Endodermal cell (in vitro differentiated cells): ENCODE data around the gene TCF12. TPM values are rescaled to one million over a fixed set of nuclear protein-coding genes. Genes with fewer than 3 reads are reported as not detected.

ENCODE experiments used
- DNase-seq: peaks from one replicate; pipeline ENCODE4 v3.0.0-alpha.2; 2017
- H3K27ac ChIP-seq: 2 replicates; pipeline ENCODE4 v1.5.1; 2013; ENCODE audit warnings: mild to moderate bottlenecking, low read depth, low read length, moderate library complexity
- H3K27me3 ChIP-seq: 2 replicates; pipeline ENCODE4 v1.6.1; 2013; ENCODE audit warnings: mild to moderate bottlenecking, low read length, moderate library complexity; ENCODE audit not compliant: insufficient read depth, control insufficient read depth, poor library complexity, severe bottlenecking
- H3K36me3 ChIP-seq: 2 replicates; pipeline ENCODE4 v1.7.0; 2013; ENCODE audit warnings: mild to moderate bottlenecking, low read length, moderate library complexity; ENCODE audit not compliant: control insufficient read depth, insufficient read depth
- H3K4me1 ChIP-seq: one replicate; pipeline ENCODE4 v1.7.0; 2013; ENCODE audit warnings: low read length; ENCODE audit not compliant: control insufficient read depth, insufficient read depth
- H3K4me3 ChIP-seq: 2 replicates; pipeline ENCODE4 v1.5.1; 2013; ENCODE audit warnings: mild to moderate bottlenecking, low read length, moderate library complexity
- H3K9ac ChIP-seq: 2 replicates; pipeline ENCODE4 v1.6.1; 2013; ENCODE audit warnings: mild to moderate bottlenecking, low read length, moderate library complexity; ENCODE audit not compliant: poor library complexity, severe bottlenecking; ENCODE audit errors: extremely low read depth
- H3K9me3 ChIP-seq: 2 replicates; pipeline ENCODE4 v1.6.1; 2013; ENCODE audit warnings: mild to moderate bottlenecking, low read length, moderate library complexity; ENCODE audit not compliant: control insufficient read depth
- H3K27ac Mint-ChIP-seq: 2 replicates; pipeline ENCODE4 v1.8.0; 2020; ENCODE audit warnings: mixed read lengths
- H3K27me3 Mint-ChIP-seq: 2 replicates; pipeline ENCODE4 v1.8.0; 2021; ENCODE audit warnings: mild to moderate bottlenecking, mixed read lengths; ENCODE audit not compliant: insufficient read depth
- H3K36me3 Mint-ChIP-seq: 2 replicates; pipeline ENCODE4 v1.8.0; 2020; ENCODE audit warnings: low read depth, mixed read lengths
- H3K4me1 Mint-ChIP-seq: 2 replicates; pipeline ENCODE4 v1.8.0; 2020; ENCODE audit warnings: mixed read lengths
- H3K4me3 Mint-ChIP-seq: 2 replicates; pipeline ENCODE4 v1.8.0; 2020; ENCODE audit warnings: mild to moderate bottlenecking, moderate library complexity, mixed read lengths
- H3K9me3 Mint-ChIP-seq: 2 replicates; pipeline ENCODE4 v1.8.0; 2020; ENCODE audit warnings: mild to moderate bottlenecking, mixed read lengths
- WGBS, 2 experiments: methylation state at CpG; one replicate each; pipeline versions ENCODE4 v1.1.5 to v1.1.7; 2013; ENCODE audit warnings: missing lambda C conversion rate in 2 of 2, mixed read lengths in 1 of 2; ENCODE audit not compliant: insufficient coverage in 1 of 2, insufficient read length in 1 of 2; 5-methylcytosine and 5-hydroxymethylcytosine counted together
- total RNA-seq, 2 donors: library from RNA; stranded (reverse); fragmentation: NEBNext Ultra II Directional in 1 of 2; extraction: Animal tissue kit (Norgen Biotek cat#: 25700) in 1 of 2; gene quantifications; 2 replicates in 1 of 2; 3 replicates in 1 of 2; pipeline ENCODE4 v1.2.1, GENCODE V29; 2021
- TF ChIP-seq, protein P1 (sequence below): fragments of 200-600 bp; sonication (generic); conservative IDR thresholded peaks from 2 replicates; pipeline ENCODE4 v1.5.0; 2021; ENCODE audit warnings: antibody characterized with exemption, mild to moderate bottlenecking

TCF12 gene
- total RNA-seq, 2 donors from 2014 or later, result 103 to 121 TPM

DNA sequence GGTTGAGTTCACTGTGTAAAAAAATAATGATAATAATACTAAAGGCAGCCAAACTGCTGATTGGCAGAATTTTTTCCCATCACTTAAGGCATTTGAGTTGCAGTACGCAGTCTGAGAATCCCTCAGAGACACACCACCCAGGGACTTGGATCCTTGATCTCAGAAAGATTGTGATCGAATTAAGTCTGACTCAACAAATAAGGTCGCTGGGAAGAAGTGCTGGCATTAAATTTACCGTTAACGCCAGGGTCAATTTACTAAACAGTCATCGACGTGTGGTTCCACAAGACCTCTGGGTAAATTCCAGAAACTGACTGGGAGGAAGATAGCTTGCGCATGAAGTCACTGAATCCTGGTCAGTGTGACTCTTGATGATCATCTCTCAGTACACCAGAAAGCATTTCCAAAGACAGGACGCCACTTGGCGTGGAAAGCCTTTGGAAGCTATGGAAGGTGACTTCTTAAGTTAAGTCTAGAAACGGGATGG, 409.6 kb downstream of the TCF12 start:
- H3K27me3 Mint-ChIP-seq, result no peaks in the 10 kb centered on the region
- H3K27ac ChIP-seq, result no peak overlapping the region
- no peak overlapping the region for H3K27ac Mint-ChIP-seq
- no peaks in the 10 kb centered on the region for H3K9me3 Mint-ChIP-seq
- H3K4me3 Mint-ChIP-seq, result no peak overlapping the region
- H3K36me3 ChIP-seq, result no peaks in the 10 kb centered on the region
- TF ChIP-seq, protein P1, sequence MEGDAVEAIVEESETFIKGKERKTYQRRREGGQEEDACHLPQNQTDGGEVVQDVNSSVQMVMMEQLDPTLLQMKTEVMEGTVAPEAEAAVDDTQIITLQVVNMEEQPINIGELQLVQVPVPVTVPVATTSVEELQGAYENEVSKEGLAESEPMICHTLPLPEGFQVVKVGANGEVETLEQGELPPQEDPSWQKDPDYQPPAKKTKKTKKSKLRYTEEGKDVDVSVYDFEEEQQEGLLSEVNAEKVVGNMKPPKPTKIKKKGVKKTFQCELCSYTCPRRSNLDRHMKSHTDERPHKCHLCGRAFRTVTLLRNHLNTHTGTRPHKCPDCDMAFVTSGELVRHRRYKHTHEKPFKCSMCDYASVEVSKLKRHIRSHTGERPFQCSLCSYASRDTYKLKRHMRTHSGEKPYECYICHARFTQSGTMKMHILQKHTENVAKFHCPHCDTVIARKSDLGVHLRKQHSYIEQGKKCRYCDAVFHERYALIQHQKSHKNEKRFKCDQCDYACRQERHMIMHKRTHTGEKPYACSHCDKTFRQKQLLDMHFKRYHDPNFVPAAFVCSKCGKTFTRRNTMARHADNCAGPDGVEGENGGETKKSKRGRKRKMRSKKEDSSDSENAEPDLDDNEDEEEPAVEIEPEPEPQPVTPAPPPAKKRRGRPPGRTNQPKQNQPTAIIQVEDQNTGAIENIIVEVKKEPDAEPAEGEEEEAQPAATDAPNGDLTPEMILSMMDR, result no peak
- 92 to 94% methylated on average over 9 to 11 of the region's 11 CpGs for WGBS, 2 experiments
- H3K4me1 ChIP-seq, result peaks cover 9% of the 10 kb centered on the region
- no peak overlapping the region for H3K4me3 ChIP-seq
- H3K9me3 ChIP-seq, result no peaks in the 10 kb centered on the region
- H3K27me3 ChIP-seq, result no peaks in the 10 kb centered on the region
- DNase-seq, result no peak
- H3K9ac ChIP-seq, result no peak overlapping the region
- peaks cover 35% of the 10 kb centered on the region for H3K4me1 Mint-ChIP-seq
- no peaks in the 10 kb centered on the region for H3K36me3 Mint-ChIP-seq

DNA sequence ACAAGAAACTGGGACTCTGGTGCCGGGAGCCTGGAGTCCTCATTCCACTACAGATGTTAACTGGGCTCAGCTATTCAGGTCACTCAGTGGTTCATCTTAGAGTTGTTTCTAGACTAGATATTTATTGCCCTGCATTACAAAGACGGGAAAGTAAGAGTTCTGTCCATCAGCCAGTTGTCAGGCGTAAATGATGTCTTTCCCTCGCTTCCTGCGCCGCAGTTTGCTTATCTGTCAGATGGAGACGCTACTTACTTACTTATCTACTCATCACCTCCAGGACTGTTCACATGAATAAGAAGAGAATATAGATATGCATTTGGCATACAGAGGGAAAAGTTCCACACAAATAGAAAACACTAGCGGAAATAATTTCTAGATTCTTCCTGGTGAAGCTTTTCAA, 410.0 kb downstream of the TCF12 start:
- no peaks in the 10 kb centered on the region for H3K27me3 ChIP-seq
- H3K27me3 Mint-ChIP-seq, result no peaks in the 10 kb centered on the region
- no peak overlapping the region for H3K27ac ChIP-seq
- H3K27ac Mint-ChIP-seq, result no peak overlapping the region
- H3K9me3 ChIP-seq, result no peaks in the 10 kb centered on the region
- no peaks in the 10 kb centered on the region for H3K9me3 Mint-ChIP-seq
- WGBS, 2 experiments, result 94% methylated on average over 4 to 8 of the region's 8 CpGs
- H3K4me1 ChIP-seq, result peaks cover 5% of the 10 kb centered on the region
- H3K36me3 Mint-ChIP-seq, result no peaks in the 10 kb centered on the region
- H3K4me3 Mint-ChIP-seq, result no peak overlapping the region
- DNase-seq, result no peak
- no peaks in the 10 kb centered on the region for H3K36me3 ChIP-seq
- TF ChIP-seq, protein P1, result no peak
- H3K4me1 Mint-ChIP-seq, result peaks cover 32% of the 10 kb centered on the region
- no peak overlapping the region for H3K4me3 ChIP-seq
- no peak overlapping the region for H3K9ac ChIP-seq

DNA sequence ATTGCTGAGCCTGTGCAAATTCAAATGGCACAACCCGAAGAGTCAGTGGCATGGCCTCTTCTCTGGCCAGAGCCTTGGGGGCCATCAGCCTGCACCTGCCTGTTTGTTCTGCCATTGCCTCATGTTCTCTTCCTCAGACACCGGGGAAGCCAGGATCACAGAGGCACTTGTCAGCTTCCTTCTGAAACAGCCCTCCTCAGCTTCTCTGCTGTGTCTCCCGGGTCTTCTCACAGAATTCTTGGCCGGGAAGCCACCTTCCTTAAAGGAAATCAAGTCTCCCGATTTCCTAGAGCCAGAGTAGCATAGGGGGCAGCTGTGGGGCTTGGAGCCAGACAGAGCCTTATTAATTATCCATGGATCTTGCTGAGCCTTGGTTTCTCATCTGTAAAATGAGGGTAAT, 410.5 kb downstream of the TCF12 start:
- Histone ChIP-seq H3K36me3 (no peaks in the 10 kb centered on the region), H3K9me3 (no peaks in the 10 kb centered on the region), H3K9ac (no peak overlapping the region), H3K27me3 (no peaks in the 10 kb centered on the region), H3K4me3 (no peak overlapping the region), H3K4me1 (peaks cover 4% of the 10 kb centered on the region), H3K27ac (no peak overlapping the region)
- Mint-ChIP-seq H3K4me1 (peaks cover 28% of the 10 kb centered on the region), H3K36me3 (no peaks in the 10 kb centered on the region), H3K4me3 (no peak overlapping the region), H3K27ac (no peak overlapping the region), H3K27me3 (no peaks in the 10 kb centered on the region), H3K9me3 (no peaks in the 10 kb centered on the region)
- no peak for DNase-seq
- TF ChIP-seq, protein P1, result no peak
- WGBS, 2 experiments, result 91 to 92% methylated on average over 4 to 5 of the region's 5 CpGs
